NCI-H2081 (cell line): ENCODE results near the gene PPOX.

Source experiments
- DNase-seq, 2 experiments: peaks; one replicate each; lab custom pipeline; 2025; lab: John Stamatoyannopoulos, UW

The PPOX gene

DNA sequence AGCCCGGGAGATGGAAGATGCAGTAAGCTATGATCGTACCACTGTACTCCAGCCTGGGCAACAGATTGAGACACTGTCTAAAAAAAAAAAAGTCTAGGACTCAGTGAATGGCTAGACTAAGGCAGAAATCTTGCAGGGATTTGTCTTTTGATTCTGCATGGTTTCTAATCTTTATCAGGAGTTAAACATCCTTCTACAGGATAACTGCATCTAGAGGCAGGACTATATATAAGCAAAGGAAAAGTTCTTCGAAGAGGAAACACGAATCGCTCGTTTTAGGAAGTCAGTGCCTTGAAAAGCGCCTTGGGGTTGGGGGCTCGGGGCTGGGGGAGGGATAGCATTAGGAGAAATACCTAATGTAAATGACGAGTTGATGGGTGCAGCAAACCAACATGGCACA lies 13.1 kb upstream of the PPOX start:
- DNase-seq, result no peak

DNA sequence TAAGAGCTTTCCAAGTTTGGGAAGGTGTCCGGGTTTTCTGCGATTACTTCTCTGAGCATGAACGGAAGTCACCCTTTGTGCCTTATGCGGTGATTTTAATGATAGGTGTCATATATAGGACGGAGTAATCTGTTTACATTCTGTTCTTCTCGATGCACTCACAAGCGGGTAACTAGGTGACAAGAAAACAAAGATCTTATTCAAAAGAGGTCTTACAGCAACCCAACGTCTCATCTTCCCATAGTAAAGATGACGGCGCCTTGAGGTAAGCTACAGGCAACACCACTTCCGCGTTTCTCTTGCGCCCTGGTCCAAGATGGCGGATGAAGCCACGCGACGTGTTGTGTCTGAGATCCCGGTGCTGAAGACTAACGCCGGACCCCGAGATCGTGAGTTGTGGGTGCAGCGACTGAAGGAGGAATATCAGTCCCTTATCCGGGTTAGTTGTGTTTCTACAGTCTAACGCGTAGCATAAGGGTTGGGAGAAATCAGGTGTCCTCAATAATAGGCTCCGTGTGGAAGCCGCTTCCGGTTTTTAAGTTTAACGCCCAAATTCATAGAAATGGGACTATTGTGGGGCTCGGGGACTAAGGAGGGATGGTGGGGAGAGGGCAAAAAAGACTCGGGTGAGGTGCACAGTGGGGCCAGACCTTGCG lies 12.4 kb upstream of the PPOX start, which contains the start of gene UFC1:
Gene UFC1, plus strand, starts transcription at position 297 of the 656 bp plus-strand sequence. Its CDS starts 20 bp downstream, at position 317.
- DNase-seq, result peak; percentile 84 to 95

DNA sequence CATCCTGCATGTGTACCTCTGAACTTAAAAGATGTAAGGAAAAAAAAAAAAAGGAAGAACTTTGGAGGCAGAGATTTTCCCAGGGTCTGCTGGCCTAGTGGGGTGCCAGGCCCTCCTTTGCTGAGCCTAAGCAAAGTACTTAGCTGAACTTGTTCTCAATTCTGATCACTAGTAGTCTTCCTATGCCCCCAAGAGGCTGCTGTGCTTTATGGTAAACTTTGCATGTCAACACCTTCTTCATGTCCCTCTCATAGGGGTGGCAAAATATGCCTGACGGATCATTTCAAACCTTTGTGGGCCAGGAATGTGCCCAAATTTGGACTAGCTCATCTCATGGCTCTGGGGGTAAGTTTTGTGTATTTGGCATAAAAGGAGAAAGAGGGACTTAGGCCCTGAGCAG lies 8.4 kb upstream of the PPOX start:
- no peak for DNase-seq

DNA sequence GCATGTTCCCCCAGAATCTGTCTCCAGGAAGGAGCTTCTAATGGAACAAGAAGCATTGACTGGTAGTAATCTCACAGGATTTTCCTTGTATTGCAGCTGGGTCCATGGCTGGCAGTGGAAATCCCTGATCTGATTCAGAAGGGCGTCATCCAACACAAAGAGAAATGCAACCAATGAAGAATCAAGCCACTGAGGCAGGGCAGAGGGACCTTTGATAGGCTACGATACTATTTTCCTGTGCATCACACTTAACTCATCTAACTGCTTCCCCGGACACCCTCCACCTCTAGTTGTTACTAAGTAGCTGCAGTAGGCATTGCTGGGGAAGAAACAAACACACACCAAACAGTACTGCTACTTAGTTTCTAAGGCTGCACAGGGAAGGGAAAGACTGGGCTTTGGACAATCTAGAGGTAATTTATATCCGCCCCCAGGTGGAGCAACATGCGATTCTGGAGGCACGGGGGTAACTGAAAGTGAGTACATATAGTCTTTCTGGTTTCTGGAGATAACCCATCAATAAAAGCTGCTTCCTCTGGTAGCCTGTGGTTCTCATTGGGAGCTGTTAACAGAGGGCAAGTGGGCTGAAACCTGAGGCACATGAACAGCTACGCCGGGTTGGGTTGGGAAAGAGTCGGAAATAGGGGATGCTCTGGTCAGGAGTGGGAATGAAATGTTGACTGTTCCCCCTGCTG lies 7.8 kb upstream of the PPOX start:
- no peak for DNase-seq

DNA sequence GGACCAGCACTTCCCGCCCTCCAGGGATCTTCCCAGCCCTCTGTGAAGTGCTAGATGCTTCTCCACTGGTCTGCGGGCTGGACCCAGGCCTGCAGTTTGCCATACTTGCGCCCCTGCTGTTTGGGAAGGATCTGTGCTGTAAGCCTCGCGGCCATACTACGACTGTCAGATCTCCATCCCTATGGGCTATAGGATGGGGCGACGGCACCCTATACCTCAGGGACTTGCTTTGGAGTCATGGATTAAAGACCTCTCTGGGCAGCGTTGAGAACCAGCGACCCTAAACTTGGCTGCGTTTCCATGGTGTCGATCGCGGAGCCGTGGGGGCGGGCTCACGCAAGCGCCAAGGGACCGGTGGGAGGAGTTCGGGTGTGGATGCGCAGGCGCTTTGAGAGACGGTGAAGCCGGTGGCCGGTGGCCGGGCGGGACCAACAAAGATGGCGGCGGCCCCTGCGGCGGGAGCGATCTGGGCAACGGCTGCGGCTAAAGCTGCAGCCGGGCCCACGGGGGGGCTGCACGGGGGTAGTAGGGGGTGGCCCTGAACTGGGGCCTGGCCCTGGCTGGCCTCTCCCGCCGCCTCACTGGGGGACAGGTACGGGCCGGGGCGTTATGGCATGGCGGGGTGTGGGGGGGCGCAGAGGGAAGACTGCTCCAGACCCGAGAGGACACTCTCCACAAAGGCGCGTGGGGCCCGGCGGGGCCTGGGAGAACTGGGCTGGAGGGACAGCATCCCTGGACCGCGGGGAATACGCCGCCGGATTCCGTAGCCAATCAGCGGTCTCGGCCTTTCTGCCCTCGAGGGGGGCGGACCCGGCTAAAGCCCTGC lies 6.9 kb upstream of the PPOX start, which contains the start of gene USP21:
Gene USP21, plus strand, starts transcription at position 414 of the 826 bp plus-strand sequence. CDS start 1,141 bp downstream, outside the sequence.
- peak; percentile 95 to 97 for DNase-seq

DNA sequence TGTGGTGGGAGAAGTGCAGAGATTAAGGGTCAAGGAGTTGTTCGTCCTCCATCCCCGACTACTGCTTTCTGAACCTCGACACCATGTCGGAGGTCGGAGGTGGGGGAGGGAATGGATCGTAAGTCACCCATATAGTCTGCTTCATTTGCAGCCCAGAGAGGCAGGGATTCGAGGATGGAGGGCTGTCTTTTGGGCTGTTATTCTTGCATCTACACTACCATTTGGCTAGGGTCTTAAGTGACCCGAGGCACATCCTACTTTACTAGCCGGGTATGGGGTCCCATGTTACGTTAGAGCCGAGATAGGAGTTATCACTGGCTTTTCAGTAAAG lies 6.3 kb upstream of the PPOX start:
- DNase-seq, result no peak

DNA sequence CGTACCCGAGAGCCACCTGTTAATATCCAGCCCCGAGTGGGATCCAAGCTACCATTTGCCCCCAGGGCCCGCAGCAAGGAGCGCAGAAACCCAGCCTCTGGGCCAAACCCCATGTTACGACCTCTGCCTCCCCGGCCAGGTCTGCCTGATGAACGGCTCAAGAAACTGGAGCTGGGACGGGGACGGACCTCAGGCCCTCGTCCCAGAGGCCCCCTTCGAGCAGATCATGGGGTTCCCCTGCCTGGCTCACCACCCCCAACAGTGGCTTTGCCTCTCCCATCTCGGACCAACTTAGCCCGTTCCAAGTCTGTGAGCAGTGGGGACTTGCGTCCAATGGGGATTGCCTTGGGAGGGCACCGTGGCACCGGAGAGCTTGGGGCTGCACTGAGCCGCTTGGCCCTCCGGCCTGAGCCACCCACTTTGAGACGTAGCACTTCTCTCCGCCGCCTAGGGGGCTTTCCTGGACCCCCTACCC lies 5.5 kb upstream of the PPOX start:
- DNase-seq, result no peak

DNA sequence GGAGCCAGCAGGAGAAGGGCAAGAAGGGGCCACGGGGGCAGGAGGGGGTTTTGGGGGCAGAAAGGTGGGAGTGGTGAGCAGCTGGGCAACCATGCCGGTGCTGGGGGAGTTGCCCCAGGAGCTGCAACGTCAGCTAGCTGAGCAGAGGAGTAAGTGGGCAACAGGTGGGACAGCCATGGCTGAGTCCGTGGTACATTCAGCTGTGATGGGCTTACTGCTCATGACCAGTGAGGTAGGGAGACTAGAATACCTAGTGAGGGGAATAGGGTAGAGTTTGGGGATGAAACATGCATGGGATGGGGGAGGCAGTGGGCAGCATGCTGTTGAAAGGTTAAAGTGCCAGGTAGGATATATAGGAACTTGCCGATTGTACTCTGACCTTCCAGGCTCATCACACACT lies 4.6 kb upstream of the PPOX start:
- no peak for DNase-seq

DNA sequence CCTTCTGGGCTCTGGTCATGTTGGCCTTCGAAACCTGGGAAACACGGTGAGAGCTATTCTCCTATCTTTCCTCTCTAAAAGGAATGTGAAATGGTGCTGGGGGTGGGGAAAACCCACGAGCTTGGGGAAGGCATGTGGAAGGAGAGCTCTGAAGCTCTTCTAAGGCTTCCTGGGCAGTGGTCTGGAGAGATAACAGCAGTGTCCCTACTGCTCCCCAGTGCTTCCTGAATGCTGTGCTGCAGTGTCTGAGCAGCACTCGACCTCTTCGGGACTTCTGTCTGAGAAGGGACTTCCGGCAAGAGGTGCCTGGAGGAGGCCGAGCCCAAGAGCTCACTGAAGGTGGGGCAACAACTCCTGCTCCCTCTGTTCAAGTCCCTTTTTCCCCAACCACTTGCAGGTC lies 4.2 kb upstream of the PPOX start:
- no peak for DNase-seq

DNA sequence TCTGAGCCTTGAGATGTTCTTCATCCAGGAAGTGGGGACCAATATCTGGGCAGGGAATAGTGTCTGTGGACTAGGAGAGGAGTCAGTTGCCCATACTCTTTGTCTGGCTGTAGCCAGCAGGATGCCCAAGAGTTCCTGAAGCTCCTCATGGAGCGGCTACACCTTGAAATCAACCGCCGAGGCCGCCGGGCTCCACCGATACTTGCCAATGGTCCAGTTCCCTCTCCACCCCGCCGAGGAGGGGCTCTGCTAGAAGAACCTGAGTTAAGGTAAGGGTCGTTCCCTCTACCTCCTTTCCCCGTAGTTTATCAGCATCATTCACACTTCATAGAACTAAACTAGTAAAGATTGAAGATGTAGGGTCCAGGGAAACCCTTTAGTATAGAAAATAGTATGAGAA lies 3.4 kb upstream of the PPOX start:
- DNase-seq, result no peak

DNA sequence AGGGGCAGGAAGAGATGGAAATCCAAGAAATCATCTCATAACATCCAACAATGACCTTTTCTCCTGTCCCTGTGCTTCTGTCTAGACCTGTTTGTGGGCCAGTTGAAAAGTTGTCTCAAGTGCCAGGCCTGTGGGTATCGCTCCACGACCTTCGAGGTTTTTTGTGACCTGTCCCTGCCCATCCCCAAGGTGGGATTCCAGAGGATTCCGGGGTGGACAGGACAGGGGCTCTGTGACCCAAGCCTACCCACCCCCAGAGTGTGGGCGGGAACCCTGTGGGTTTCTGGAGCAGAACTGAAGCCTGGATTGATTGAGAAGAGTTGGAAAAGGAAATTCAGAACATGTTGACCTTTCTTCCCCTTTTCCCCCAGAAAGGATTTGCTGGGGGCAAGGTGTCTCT lies 2.4 kb upstream of the PPOX start:
- no peak for DNase-seq

DNA sequence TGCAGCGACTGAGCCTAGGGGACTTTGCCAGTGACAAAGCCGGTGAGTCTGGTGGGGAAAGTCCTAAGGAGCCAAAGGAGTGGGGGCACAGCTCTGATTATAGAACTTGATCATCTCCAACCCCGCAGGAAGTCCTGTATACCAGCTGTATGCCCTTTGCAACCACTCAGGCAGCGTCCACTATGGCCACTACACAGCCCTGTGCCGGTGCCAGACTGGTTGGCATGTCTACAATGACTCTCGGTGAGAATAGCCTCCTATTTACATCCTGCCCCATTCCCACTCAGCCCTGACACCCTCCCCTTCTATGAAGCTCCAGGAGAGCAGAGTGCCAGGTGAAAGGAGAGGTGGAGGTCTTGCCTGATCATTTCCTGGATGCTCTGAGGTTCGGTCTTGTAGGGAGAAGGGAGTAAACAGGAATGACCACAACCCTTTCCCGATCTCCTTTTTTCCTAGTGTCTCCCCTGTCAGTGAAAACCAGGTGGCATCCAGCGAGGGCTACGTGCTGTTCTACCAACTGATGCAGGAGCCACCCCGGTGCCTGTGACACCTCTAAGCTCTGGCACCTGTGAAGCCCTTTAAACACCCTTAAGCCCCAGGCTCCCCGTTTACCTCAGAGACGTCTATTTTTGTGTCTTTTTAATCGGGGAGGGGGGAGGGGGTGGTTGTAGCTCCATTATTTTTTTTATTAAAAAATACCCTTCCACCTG lies 1.2 kb upstream of the PPOX start:
- no peak for DNase-seq

DNA sequence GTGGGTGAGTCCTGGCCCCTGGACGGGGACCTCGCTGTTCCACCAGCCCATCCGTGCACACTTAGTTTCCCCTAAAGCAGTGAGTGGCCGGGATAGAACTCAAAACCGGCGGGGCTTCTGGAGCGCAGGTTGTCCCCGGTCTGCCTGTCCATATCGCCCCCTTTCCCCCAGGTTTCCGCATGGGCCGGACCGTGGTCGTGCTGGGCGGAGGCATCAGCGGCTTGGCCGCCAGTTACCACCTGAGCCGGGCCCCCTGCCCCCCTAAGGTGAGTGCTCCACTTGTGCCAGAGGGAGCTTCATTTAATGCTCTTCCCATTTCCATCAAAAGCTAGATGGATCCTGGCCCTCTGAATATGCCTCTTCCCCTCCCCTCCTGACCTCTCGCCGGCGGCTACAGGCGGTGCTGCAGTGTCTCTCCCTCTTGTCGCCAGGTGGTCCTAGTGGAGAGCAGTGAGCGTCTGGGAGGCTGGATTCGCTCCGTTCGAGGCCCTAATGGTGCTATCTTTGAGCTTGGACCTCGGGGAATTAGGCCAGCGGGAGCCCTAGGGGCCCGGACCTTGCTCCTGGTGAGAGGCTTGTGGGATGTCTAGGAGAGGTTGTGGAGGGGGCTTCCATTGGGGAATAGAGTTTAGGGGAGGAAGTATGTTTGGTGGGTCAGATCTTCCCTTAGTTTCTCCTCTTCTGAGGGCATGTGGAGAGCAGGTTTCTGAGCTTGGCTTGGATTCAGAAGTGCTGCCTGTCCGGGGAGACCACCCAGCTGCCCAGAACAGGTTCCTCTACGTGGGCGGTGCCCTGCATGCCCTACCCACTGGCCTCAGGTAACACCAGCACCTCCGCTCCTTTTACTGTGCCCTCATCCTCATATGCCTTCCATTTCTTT lies 683 bp downstream of the PPOX start:
- DNase-seq, result peak in 1 of 2 experiments; percentile 24

DNA sequence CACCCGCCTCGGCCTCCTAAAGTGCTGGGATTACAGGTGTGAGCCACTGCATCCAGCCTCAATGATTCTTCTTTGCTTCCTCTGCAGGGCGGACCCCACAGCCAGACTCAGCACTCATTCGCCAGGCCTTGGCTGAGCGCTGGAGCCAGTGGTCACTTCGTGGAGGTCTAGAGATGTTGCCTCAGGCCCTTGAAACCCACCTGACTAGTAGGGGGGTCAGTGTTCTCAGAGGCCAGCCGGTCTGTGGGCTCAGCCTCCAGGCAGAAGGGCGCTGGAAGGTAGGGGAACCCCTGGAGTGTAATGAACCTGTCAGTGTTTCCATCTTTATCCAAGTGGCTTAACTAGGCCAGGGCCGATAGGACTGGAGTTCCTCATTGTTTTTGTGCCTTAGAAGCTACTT lies 2.7 kb downstream of the PPOX start:
- no peak for DNase-seq

DNA sequence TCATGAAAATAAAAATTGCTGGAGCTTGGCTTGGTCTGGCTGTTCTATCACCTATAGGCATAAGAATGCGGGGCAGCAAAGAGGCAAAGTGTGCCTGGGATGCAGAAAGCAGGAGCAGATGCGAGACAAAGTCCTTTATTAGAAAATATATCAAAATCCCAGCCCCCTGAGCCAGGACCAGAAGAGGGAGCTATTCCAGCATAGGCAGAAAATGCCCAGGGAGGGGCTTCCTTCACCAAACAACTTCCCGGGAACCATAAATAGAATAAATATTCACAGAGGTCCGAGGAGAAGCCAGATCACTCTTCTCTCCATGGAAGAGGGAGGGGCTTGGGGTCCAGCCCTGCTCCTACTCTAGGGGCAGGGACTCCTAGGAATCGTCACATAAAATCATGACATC lies 5.0 kb downstream of the PPOX start:
- DNase-seq, result no peak

DNA sequence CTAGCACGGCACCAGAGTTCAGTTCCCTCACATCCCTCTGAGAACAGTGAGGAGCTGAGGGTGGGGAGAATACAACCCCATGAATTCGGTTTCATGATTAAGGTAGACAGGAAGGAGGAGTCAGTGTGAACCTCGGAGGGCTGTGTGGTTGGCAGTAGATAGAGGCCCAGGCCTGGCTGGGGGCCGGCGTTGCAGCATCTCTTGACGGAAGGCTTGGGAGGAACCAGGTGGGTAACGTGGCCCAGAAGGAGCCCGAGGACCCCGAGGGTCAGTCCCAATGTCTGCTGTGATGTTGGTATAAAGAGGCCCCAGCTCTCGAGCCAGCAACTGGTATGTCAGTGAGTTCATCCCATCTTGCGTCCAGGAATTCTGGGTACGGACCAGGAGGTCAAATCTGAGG lies 5.5 kb downstream of the PPOX start:
- DNase-seq, result no peak

DNA sequence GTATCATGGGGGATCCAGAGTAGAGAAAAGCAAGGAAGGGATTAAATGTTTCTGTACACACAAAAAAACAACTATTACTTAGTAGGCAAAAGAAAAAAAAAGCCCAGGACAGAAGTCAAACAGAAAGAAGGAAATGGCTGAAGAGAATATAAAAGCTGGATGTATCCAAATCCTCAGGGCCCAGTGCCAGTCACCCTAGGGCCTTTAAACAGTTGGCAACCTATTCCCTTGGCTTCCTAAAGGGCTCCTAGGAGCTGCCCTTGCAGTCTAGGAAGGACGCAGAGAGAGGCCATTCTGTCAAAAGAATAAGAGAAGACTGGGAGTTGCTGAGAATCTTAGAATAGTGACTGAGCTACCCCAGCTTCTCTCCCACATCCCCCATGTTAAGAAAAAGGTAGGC lies 6.1 kb downstream of the PPOX start:
- no peak for DNase-seq

DNA sequence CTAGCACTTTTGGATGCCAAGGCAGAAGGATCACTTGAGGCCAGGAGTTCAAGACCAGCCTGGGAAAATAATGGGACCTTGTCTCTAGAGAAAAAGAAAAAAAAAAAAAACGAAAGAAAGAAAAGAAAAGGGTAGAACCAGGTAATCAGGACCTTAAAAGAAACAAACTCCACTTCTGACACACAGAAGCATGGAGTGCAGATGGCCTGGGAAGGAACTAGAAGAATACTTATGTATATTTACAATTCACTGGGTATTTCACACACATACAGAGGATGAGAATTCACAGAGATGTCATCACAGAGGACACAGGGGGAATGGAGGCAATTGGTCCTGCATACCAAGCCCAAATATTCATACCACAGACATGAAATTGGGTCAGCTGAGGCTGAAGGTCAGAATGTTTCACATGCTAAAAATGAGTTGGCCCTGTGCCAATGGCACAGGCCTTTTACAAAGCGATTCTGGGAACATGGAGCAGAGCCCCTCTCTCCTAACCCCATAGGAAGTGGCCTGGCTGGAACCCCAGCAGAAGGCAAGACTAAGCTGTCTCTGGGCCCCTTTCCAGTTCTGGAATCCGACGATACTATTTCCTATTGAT lies 6.7 kb downstream of the PPOX start:
- DNase-seq, result no peak

DNA sequence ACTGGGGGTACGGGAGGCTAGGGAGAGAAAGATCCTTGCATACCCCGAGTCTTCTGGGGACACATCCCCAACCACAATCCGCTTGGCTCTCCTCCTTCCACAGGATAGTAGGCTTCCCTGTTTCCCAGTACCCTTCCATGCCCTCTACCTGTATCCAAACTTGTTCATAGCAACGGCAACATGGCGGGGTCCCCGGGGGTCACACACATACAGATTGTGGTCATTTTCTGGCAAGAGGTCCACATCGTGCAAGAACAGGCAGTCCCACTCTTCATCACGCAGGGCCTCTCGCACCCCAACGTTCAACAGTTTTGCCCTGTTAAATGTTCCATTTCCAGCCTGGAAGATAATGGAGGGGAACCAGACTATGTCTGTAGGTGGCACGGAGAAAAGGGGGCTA lies 7.5 kb downstream of the PPOX start:
- no peak for DNase-seq

DNA sequence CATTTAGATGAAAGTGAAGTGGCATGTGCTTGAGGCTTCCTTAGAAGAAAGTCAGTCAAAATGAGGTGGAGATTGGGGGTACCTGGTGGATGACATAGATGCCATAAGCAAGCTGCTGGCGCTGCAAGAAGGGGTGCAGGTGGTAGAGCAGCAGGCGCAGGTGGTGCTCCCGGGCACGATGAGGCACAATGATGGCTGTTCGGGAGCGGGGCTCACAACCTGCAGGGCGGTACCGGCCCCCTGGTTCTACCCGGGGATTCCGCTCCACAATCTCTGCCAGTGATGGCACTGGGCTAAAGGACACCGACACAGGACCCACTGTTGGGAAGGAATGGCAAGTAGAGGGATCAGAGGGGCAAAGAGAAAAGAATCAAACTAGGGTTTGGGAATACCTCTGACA lies 8.7 kb downstream of the PPOX start:
- DNase-seq, result no peak
